GM19023 (cell line): ENCODE results near the gene ARMC6.
"Not testable (repeated sequence)": the region's sequence is repeated elsewhere in the genome, so short reads cannot be mapped to it uniquely, and the experiment has no call there.

Experiments used
- ATAC-seq: cut with Tn5 transposase; IDR thresholded peaks from one replicate; pipeline ENCODE4 v1.9.1; 2021; ENCODE audit warnings: mild to moderate bottlenecking, moderate library complexity; ENCODE audit not compliant: unreplicated experiment

The ARMC6 gene

GRCh38 chr19:19022380-19022961 is 10.9 kb upstream of the ARMC6 start:
- ATAC-seq = no peak

DNA sequence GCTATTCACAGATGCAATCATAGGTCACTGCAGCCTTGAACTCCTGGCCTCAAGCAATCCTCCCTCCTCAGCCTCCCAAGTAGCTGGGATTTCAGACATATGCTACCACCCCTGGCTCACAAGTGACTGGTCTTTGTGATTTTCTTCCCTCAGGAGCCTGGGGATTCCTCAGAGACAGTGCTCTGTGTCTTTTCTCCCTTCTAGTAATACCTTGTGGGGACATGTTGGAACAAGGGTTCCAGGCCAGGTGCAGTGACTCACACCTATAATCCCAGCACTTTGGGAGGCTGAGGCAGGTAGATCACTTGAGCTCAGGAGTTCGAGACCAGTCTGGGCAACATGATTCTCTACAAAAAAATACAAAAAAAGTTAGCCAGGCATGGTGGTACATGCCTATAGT is 10.0 kb upstream of the ARMC6 start:
- ATAC-seq = not testable (repeated sequence)

GRCh38 chr19:19025861-19026260 is 7.5 kb upstream of the ARMC6 start:
- ATAC-seq = no peak

DNA sequence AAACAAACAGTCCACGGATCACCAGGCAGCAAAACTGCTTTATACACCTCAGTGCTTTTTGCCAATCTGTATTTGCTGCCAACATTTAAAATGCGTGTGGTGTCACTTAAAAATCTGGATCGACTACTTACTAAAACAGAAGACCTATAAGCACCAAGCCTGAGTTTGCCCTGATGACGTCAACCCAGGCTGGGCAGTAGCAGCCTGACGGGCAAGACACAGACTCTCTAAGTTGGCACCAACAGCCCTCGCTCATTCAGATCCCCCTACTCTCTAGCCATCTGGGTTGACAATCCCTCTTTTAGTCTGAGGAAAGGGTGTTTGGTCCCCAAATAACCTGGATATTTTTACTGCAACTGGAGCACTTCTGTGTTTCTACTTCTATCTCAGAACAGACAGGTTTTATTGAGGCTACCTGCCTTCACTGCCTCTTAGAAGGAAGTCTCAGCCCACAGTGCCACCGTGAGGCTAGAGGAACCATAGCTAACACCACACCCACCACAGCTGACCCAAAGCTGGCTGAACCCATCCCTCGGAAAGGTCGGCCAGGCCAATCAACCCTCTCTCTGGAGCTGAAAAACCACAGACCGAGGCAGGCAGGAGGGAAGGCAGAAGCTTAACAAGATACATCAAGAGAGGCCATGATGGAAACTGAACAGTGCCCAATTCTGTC is 7.0 kb upstream of the ARMC6 start:
- ATAC-seq = no peak

GRCh38 chr19:19027228-19027627 is 6.2 kb upstream of the ARMC6 start:
- ATAC-seq = no peak

DNA sequence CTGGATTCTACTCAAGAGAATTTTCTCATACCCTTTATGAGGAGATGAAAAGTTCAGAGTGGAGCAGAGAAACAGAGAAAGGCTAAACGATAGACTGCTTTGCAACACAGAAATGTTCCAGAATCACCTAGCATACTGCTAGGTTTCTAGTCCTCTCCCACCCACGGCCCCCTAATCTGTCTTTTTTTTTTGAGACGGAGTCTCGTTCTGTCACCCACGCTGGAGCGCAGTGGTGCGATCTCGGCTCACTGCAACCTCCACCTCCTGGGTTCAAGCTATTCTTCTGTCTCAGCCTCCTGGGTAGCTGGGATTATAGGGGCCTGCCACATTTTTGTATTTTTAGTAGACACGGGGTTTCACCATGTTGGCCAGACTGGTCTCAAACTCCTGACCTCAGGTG is 4.9 kb upstream of the ARMC6 start:
- no peak for ATAC-seq

- ATAC-seq = no peak
Measured at GRCh38 chr19:19031891-19032290, 1.5 kb upstream of the ARMC6 start.

- peak; percentile 36 for ATAC-seq
Measured at GRCh38 chr19:19032420-19033175, 805 bp upstream of the ARMC6 start.

DNA sequence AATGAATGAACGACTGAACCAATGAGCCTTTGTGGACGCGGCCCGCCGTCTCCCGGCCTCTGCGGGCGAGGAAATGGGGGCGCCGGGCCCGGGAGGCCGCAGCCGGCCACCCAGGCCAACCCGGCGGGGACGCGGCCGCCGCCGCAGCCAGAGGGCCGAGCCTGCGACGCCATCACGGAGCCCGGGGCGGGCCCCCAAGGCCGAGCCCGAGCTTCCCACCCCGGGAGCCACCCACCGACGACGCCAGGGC is 302 bp upstream of the ARMC6 start:
- no peak for ATAC-seq

- no peak for ATAC-seq
Measured at GRCh38 chr19:19034204-19034624, 811 bp downstream of the ARMC6 start.

- no peak for ATAC-seq
Measured at GRCh38 chr19:19039901-19040300, 6.5 kb downstream of the ARMC6 start.

DNA sequence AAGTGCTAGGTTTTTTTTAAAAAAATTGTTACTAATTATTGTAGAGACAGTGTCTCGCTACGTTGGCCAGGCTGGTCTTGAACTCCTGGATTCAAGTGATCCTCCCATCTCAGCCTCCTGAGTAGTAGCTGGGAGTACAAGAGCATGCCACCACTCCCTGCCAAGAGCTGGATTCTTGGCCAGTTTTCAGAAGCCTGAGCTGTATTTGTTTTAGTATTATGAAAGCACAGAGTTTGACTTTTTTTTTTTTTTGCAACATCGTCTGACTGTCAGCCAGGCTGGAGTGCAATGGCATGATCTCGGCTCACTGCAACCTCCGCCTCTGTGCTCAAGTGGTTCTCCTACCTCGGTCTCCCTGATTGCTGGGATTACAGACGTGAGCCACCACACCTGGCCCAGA is 7.0 kb downstream of the ARMC6 start:
- ATAC-seq = no peak

DNA sequence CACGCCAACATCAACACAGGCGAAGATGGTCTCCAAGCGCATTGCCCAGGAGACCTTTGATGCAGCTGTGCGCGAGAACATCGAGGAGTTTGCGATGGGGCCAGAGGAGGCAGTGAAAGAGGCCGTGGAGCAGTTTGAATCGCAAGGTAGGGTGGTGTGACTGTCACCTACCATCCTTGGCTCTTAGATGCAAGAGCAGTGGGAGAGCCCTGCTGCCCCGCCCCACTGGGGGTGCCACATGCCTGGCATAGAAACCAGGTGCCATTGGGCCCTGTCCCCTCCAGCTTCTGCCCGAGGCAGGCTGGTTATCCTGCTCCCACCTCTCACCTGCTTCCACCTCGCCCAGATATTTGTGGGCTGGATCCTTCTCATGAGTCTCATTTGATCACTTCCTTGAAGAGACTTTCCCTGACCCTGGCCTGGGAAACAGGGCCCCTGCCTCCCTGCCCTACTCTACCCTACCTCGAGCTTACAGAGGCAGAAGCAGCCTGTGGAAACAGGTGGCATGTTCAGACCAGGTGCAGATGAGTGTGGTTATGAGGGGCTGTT is 9.4 kb downstream of the ARMC6 start:
- ATAC-seq = no peak

DNA sequence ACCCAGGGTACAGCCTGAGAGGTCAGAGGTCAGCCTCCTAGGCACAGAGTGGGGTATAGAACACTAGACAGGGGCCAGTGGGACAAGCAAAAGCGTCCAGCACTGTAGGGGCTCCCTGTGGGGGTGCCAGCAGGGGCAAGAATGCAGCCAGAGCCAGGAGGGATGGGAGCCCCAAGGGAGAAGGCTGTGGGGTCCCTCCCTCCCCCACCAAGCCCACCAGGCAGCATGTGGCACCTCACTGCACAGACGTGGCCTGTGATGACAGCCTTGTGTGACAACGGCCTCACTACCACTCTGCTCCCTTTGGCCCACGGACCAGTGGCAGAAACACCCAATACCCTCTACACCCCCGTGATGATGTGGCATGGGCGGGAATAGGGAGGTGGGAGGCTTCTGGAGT is 10.1 kb downstream of the ARMC6 start:
- ATAC-seq = no peak

DNA sequence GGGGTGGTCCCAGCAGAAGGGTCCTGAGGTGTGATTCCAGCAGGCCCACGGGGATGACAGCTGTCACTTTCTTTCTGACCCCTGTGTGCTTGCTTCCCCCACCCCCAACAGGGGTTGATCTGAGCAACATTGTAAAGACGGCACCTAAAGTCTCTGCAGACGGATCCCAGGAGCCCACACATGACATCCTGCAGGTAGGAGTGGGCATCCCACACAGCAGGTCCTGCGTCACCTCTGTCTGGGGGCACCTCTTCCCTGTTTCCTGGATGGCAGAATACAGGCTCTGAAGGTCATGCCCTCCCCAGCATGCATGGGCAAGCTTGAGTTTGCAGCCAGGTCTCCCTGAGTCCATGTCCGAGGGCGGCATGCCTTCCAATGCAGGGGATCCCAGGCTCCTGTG is 10.5 kb downstream of the ARMC6 start:
- no peak for ATAC-seq

DNA sequence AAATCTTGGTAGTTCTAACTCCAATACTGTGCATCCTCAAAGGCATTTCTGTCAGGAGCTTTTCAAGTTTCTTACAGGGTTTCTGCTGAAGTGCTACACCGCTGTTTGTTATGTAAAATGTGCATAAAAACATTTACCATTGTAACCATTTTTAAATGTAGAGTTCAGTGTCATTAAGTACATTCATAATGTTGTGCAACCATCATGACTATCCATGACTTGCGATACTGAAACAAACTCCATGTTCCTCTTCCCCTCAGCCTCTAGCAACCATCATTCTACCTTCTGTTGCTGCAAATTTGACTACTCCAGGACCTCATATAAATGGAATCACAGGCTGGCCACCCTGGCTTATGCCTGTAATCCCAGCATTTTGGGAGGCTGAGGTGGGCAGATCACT is 16.0 kb downstream of the ARMC6 start:
- ATAC-seq = no peak

GRCh38 chr19:19050104-19050503 is 16.7 kb downstream of the ARMC6 start:
- no peak for ATAC-seq

GRCh38 chr19:19050731-19051130 is 17.3 kb downstream of the ARMC6 start:
- ATAC-seq = no peak

GRCh38 chr19:19051478-19052213 is 18.2 kb downstream of the ARMC6 start:
- ATAC-seq = no peak

GRCh38 chr19:19052921-19053320 is 19.5 kb downstream of the ARMC6 start:
- ATAC-seq = no peak

- ATAC-seq = no peak
Measured at GRCh38 chr19:19053508-19054314, 20.3 kb downstream of the ARMC6 start.
